Stimulated activated CD4-positive, alpha-beta T cell treated with anti-CD3 and anti-CD28 coated beads, Interleukin-1b, Interleukin-23, amount 100 ng/mL, for 24 hours (primary cell): ENCODE results near the gene EYA3.
A peak's percentile ranks its signal among the peaks of the same experiment; 100 is the strongest.

ENCODE experiments used
- DNase-seq, 4 experiments: peaks; one replicate each; pipeline ENCODE4 v3.0.0-alpha.2; 2020; ENCODE audit warnings: low read depth in 4 of 4, low spot score in 1 of 4

Gene EYA3

DNA sequence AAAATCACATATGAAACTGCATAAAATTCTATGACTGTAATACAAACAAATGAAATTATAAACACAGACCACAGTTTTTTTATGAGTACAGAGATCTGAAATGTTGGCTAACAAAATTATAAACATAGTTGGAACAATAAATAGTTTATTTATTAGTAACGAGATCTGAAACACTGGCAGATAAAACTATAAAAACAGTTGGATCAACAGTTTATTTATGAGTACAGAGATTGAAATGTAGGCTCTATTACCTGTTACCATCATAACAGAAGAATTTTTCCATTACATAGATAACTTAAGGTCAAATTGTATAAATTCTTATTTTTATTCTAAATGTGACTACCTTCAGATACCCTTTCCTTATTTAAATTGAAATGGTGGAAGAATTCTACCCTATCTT is 14.5 kb downstream of the EYA3 start:
- no peak for DNase-seq

DNA sequence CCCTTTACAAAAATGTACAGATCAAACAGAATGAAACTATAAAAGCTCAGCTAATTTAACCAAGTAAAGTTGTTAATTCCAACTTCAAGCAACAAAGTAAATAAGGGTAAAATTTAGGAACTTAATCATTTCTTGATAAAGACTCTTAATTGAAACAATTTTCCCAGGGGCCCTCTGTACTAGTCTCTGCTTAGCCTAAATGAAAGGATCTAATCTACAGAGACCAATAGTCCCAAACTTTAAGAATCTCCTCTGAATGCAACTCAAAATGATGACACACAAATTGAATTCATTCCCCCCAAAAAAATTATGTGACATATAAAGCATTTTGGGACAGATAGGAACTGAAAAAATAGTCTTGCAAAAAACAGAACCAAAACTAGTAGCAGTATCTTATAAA is 16.6 kb downstream of the EYA3 start:
- no peak for DNase-seq

DNA sequence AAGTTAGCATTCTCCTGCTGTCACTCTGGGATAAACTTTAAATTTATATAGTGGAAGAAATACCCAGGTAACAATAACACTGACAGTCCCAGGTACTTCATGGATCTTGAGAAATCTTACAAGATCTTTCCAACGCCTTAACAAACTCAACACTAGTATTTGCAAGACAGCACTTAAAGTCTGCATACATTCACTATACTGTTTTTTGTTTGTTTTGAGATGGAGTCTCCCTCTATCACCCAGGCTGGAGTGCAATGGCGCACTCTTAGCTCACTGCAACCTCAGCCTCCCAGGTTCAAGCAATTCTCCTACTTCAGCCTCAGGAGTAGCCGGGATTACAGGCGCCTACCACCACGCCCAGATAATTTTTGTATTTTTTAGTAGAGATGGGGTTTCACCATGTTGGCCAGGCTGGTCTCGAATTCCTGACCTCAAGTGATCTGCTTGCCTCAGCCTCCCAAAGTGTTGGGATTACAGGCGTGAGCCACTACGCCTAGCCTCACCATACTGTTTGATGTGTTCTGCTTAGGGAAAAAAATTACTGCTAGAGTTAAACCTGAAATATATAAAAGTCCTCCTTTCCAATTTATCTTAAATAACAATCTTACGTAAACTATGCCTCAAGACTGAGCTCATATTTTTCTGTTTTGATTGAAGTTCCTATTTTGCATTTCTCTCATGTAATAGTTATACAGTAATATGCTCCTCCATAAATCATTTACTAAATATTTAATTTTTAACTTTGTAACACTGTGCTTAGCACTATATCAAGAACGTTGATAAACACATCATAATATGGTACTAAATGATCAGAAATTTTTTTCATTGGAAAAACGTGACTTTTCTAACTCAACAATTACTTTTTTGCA is 17.5 kb downstream of the EYA3 start:
- no peak for DNase-seq

DNA sequence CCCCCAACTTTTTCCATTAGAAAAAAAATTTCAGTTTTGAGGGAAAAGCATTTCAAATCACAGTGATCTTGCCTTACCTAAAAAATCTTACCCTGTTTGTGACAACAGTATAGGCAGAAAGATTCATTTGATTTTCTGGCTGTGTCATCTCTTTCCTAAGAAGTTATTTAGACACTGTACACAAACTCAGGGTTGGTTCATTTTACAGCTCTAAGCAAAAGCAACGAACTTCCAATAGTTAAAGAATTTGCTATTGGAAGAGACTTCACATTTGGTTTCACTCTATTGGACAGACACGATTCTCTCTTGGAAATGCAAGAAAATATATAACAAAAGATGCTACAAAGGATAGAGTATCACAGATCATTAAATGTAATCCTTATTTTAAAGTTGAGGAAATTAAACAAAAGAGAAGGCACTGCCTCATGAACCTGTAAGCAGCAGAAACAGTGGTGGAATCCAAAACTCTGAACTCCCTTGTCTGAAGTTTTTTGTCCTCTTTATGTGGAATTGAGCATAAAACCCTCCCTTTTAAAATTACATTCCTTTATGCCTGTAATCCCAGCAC is 20.8 kb downstream of the EYA3 start:
- no peak for DNase-seq

DNA sequence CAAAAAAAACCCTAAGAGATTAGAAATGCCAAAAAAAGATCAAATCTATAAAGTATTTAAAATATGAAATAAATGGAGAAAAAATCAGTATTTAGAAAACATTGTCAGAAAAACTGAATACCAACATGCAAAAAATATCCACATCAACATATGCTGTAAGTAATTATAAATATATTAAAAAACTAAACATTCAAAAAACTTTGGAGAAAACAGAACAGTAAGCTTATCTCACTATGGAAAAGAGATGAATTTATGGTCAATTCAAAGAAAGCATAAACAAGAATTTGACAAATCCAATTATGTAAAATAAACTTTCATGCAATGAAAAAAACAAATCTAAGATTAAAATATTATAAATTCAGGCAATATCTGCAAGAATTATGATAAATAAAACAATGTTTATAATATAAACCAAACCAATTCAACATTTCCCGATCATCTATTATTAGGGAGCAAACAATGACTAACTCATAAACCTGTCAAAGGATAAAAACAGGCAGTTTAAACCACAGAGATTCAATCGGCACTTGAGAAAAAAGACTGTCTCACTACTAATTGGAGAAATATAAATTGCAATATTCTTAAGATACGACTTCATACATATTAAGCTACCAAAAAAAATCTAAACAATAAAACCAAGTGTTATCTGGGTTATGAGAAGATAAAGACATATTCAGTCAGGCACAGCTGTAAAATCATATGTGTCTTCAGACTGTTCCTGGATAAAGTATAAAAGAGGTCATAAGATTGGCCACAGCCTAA is 21.8 kb downstream of the EYA3 start:
- no peak for DNase-seq

DNA sequence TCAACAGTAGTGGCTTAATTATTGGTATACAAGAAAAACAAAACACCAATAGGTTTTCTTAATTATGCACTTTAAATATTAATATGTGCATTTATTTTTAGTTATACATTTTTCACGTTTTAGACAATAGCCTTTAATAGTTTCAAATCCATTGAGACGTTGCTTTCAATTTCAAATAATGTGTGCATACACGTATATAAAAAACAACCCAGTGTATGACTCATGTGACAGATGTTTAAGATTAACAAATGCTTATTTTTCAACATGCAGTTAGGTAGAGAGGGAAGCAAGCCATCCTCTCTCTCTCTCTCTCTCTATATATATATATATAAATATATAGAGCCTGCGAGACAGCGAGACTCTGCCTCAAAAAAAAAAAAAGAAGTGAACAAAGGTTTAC is 24.3 kb downstream of the EYA3 start:
- DNase-seq = no peak

DNA sequence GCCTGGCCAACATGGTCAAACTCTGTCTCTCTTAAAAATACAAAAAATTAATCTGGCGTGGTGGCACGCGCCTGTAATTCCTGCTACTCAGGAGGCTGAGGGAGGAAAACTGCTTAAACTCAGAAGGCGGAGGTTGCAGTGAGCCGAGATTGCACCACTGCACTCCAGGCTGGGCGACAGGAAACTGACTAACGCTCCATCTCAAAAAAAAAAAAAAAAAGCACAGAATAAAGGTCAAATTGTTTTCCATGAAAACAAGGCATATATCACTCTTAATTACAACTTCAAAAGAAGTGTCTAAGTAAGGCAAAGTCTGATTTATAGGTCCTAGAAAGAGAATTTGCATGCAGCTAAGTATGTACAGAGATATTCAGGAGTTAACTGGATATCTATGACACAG is 25.6 kb downstream of the EYA3 start:
- DNase-seq = peak in 1 of 4 experiments; percentile 7

DNA sequence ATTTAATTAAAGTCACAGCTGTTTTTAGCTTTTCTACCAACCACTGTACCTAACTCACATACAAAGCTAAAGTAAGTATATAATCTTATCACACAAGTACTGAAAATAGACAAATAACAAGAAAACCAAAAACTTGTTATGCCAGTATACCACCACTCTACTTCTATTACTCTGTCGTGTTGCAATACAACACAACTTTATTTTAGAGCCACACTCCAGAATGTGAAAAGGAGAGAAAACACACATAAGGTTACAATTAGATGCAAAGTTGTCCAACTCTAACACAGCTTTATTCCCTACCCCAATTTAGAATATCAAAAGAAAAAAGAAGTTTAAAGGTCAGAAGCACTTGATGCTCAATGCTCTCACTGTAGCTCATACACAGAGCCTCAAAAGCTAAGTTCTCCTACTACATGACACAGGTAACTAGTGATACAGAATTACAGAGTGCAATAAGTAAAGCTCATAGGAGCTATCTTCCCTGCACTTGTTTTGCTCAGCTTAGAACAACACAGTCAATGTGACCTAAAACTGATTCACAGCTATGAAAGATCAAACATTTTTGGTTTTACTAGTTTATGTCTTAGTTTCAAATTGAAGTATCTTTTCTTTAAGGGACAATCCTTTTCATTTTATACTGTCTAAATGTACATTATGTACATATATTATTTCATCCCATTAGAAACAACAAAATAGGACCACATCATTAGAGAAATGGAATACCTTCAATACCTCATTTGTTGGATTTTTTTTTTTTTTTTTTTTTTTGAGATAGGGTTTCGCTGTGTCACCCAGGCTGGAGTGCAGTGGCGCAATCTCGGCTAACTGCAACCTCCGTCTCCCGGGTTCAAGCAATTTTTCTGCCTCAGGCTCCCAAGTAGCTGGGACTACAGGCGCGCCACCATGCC is 29.2 kb downstream of the EYA3 start:
- no peak for DNase-seq

DNA sequence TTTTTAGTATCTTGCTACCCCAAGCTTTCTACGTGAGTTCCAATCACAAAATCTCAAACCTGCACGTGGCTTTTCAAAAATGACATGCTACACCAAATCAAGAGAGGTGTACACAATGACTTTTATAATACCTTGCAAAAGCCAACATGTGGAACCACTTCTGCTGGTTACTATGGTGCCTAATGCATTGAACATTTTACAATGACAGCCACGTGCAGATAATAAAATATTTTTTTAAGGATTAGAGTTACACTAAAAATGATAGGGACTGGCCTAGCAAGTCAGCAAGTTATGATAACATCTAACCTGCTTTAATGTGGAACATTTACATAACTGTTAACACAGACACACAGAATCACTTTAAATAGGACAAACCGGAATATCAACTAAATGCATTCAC is 30.2 kb downstream of the EYA3 start:
- no peak for DNase-seq

DNA sequence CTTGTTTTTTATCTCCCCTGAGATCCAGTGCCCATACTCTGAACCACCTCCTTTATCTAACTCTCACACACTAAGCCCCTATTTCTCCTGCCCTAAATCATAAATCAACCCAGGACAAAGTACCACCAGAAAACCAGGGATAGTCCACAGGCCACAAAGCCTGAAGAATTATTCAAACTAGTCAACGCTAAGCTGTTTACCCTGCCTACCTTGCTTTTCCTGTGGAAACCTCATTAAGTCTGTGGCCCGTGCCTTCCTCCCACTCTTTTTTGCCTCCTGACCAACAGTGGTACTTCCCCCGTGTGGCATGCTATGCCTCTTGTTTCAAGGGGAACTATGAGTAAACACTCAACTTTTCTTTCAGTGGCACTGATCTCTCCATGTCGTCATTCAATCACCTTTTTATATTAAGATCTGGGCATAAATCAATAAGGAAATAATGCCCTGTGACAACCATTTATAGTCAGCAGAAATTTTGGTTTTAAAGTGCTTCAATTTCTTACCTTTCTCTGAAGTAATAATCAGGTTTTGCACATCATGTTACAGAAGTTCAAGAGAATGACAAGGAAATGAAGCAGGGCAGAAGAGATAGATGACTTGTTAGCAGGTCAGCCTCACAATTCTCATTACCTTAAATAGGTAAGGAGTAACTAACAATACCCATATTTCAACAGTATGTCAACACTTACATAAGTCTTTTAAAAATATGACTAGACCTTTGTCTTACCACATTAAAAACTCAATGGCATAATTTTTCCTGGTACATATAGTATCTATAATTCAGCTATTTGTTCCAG is 32.1 kb downstream of the EYA3 start:
- peak; percentile 17 to 55 (median 33) for DNase-seq

DNA sequence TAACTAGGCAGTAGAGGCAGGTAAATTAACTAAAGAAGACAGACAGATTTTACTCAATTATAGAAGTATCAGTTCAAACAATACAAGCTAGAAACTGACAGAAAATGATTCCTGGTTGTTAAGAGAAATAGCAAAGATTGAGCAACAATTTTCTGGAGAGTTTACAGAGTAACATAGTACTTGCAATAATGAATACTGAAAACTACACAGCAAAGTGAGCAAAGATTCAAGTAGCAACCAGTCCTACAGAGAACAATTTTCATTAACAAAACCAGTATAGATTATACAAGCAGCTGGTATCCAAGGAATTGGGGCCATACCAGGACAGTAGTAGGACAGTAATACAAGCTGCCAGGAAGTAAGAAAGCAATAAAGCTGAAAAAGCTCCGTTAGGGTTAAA is 37.6 kb downstream of the EYA3 start:
- DNase-seq = no peak

DNA sequence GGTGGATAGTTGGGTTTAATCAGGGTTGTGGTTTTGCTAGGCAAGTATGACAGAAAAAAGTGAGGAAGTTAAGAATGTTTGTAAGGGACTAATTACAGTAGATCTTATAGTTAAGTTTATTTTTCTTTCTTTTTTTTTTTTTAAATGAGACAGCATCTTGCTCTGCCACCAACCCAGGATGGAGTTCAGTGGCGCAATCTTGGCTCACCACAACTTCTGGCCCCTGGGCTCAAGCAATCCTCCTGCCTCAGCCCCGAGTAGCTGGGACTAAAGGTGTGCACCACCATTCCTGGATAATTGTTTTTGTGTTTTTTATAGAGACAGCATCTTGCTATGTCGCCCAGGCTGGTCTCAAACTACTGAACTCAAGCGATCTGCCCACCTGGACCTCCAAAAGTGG is 41.7 kb downstream of the EYA3 start:
- no peak for DNase-seq

DNA sequence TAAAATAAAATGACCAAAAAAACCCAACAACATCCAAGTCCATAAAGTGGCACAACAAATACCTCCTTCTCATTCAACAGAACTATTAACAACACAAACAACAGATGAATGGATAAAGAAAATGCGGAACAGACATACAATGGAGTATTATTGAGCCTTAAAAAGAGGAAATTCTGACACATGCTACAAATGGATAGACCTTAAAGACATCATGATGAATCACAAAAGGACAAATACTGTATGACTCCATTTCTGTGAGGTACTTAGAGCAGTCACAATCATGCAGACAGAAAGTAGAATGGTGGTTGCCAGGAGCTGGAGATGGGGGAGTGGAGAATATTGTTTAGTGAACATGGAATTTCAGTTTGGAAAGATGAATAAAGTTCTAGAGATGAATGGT is 42.6 kb downstream of the EYA3 start:
- DNase-seq = no peak

DNA sequence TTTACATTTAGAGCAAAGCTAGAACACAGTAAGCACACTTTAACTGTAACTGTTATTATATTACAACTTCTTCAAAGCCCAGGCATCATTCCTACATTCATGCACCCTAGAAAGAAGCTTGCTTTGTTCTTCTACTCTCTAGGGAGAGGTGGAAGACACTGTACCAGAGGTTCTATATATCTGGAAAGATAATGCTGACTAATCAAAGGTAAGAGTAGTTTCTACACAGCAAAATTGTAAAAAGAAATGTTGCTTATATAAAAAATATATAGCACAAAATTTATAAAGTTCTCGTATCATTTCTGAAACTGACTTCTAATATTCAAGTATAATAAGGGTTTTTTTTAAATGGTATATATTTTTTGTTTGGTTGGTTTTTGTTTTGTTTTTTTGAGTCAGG is 44.0 kb downstream of the EYA3 start:
- DNase-seq = no peak

DNA sequence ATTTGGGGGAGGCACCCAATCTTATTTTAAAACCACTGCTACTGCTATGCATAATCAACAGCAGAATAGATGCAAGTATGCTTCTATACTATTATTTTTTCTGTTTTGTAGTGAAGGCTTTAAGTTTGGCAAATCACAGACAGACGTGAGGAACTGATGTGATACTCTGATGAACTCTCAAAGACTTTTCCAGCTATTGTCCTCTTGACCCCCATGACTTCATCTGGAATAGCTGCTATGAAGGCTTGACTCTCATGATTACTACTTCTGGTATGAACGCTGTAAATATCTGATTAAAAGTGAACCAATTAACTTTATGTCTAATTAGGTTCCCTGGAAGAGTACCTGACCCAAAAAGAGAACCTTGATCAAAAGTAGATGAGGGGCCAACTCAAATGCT is 49.1 kb downstream of the EYA3 start:
- DNase-seq = no peak

DNA sequence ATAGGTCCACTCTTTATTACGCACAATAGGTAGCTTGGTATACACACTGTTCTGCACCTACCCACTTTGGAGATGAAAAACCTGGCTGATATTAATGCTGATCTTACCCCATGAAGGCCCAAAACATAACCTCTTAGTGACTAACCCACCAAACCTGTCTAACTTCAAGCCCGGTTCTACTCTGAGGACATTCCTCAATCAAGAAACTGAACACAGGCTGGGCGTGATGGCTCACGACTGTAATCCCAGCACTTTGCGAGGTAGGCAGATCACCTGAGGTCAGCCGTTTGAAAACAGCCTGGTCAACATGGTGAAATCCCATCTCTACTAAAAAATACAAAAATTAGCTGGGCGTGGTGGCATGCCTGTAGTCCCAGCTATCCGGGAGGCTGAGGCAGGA is 50.5 kb downstream of the EYA3 start:
- DNase-seq = no peak

DNA sequence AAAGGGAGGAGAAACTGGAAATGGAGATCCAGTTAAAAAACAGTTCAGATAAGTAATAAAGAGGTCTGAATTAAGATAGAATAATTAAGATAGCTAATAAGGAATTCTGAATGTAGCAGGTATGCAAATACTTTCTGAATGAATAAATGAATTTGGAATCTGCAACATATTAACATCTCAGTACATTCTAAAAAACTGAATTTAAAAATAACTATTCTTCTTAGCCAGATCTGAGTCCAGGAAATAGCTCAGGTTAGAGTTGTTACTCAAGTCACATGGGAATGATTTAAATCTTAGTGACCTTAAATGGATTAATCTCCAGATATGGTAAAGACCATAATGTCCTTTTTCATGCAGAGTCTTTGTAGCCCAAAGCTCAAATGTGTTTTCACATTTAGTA is 51.2 kb downstream of the EYA3 start:
- DNase-seq = no peak

DNA sequence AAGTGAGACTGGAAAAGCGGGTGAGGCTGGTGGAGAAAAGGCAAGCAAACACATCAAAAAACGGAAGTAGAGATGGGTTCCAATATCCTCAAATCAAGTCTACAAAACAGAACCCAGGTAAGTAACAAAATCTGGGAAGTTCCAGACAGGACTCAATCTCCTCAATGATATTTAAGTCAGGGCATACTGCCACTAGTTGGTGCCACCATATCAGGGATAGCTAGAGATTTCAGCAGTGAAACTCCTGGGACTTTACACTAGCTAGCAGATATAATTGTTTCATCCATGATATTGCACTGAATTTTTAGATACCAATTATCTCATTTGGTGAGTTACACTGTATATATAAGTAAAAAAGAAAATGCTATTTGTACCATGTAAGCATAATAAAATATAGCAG is 52.0 kb downstream of the EYA3 start:
- no peak for DNase-seq

DNA sequence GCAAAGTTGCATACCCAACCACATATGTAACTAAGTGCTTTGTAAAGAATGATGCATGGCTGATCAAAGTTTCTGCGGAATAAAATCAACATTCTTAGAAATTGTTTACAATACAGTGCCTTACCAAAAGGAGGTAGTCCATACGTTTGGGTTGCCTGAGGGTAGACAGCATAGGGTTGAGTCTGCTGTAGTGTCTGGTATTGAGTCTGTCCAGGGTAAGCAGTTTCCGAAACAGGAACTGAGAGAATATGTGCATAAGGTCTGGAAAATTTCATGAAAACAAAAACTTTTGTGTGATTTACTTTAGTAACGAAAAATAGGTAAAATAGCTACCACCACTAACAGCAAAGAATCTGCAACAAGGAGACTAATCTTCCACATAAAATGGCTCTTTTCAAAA is 53.0 kb downstream of the EYA3 start:
- no peak for DNase-seq

DNA sequence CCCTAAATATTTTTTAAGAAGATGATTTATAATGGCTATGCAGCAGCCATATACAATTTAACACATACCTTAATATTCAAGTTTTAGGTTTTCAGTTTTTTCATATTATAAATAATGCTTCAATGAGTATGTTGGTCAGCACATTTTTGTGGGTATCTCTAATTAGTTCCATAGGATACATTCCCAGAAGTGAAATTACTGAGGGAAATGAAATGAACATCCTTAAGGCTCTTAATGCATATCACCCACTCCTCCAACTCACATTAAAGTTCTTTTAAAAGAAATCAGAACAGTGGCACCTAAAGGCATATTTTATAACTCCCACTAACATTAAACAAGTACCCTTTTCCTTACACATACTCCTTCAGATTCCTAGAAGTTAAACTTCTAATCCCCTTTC is 56.1 kb downstream of the EYA3 start:
- DNase-seq = no peak
